Measurements from ENCODE around the gene CCDC177.

DNA sequence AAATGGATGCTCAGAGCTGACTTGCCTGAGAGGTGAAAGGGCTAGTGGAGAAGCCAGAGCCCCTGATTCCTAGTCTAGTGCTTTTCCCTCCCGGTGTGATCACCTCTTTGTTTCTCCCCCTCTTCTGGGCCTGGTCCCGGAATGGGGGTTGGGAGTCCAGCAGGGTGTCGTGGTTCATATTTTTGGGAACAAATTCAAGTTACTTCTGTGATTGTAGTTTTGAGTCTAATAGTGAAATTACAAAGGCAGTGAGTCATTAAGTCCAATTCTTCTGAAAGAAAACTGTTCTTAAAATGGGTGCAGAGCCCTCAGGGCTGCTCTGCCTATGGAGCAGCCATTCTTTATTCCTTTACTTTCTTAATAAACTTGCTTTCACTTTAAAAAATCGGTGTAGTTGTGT is 44.3 kb upstream of the CCDC177 start:
- TF ChIP-seq CTCF (IDR thresholded peaks at IDR 0.05) = no peak
- TF ChIP-seq POLR2A (IDR thresholded peaks at IDR 0.05) = no peak
